CD4-positive, alpha-beta T cell treated with Interleukin-17A for 1 hour (primary cell): ENCODE measurements around the gene DSTN.

Source experiments
- DNase-seq: peaks from one replicate; pipeline ENCODE4 v3.0.0-alpha.2; 2020

DSTN gene

GRCh38 chr20:17569616-17570346 lies at the start of gene DSTN:
DSTN (plus strand) TSS chr20:17570075; CDS start chr20:17570209, 134 bp downstream.
- DNase-seq, result peak; percentile 87

GRCh38 chr20:17520583-17520982 lies 49.3 kb upstream of the DSTN start:
- DNase-seq, result no peak

- no peak for DNase-seq
These were observed 47.3 kb upstream of the DSTN start for GRCh38 chr20:17522528-17522927.

GRCh38 chr20:17523326-17523725 lies 46.5 kb upstream of the DSTN start:
- no peak for DNase-seq

GRCh38 chr20:17524560-17524959 lies 45.3 kb upstream of the DSTN start:
- no peak for DNase-seq

GRCh38 chr20:17525132-17525531 lies 44.7 kb upstream of the DSTN start:
- DNase-seq, result no peak

GRCh38 chr20:17525650-17526049 lies 44.2 kb upstream of the DSTN start:
- peak; percentile 47 for DNase-seq

- no peak for DNase-seq
These were observed 40.3 kb upstream of the DSTN start for GRCh38 chr20:17529586-17529985.

GRCh38 chr20:17530153-17530552 lies 39.7 kb upstream of the DSTN start:
- no peak for DNase-seq

- peak; percentile 47 for DNase-seq
These were observed 38.9 kb upstream of the DSTN start, which contains the start of gene BFSP1 for GRCh38 chr20:17530716-17531664. BFSP1 (minus strand) TSS chr20:17531379; CDS start chr20:17531329, 50 bp downstream.

GRCh38 chr20:17531665-17532025 lies 38.2 kb upstream of the DSTN start:
- no peak for DNase-seq

- peak; percentile 20 for DNase-seq
These were observed 36.5 kb upstream of the DSTN start for GRCh38 chr20:17533396-17533795.

GRCh38 chr20:17534077-17534476 lies 35.8 kb upstream of the DSTN start:
- no peak for DNase-seq

- DNase-seq, result peak; percentile 82
These were observed 32.9 kb upstream of the DSTN start for GRCh38 chr20:17536944-17537444.

- no peak for DNase-seq
These were observed 31.9 kb upstream of the DSTN start for GRCh38 chr20:17537959-17538358.

- no peak for DNase-seq
These were observed 31.2 kb upstream of the DSTN start for GRCh38 chr20:17538517-17539170.

- no peak for DNase-seq
These were observed 28.3 kb upstream of the DSTN start for GRCh38 chr20:17541596-17541995.

- DNase-seq, result no peak
These were observed 27.9 kb upstream of the DSTN start for GRCh38 chr20:17541996-17542395.

- DNase-seq, result no peak
These were observed 27.4 kb upstream of the DSTN start for GRCh38 chr20:17542481-17542880.

GRCh38 chr20:17542993-17543412 lies 26.9 kb upstream of the DSTN start:
- no peak for DNase-seq

GRCh38 chr20:17543531-17544131 lies 26.2 kb upstream of the DSTN start:
- no peak for DNase-seq

GRCh38 chr20:17545127-17545526 lies 24.7 kb upstream of the DSTN start:
- DNase-seq, result no peak

- no peak for DNase-seq
These were observed 20.7 kb upstream of the DSTN start for GRCh38 chr20:17549131-17549530.
